OCI-LY3 (cell line): ENCODE data around the gene NR2F1.

Experiments used
- EZH2phosphoT487 ChIP-seq: fragments of 200-600 bp; shearing (Covaris generic); IDR thresholded peaks from 2 replicates; pipeline ENCODE4 v1.6.1; 2018; ENCODE audit warnings: antibody characterized with exemption, mixed run types, low read depth
- TF ChIP-seq, protein P1 (sequence below): fragments of 200-600, 300-600 bp; sonication (generic); IDR thresholded peaks from 2 replicates; pipeline ENCODE4 v1.5.1; 2014; ENCODE audit warnings: antibody characterized with exemption, low read length, low read depth

DNA sequence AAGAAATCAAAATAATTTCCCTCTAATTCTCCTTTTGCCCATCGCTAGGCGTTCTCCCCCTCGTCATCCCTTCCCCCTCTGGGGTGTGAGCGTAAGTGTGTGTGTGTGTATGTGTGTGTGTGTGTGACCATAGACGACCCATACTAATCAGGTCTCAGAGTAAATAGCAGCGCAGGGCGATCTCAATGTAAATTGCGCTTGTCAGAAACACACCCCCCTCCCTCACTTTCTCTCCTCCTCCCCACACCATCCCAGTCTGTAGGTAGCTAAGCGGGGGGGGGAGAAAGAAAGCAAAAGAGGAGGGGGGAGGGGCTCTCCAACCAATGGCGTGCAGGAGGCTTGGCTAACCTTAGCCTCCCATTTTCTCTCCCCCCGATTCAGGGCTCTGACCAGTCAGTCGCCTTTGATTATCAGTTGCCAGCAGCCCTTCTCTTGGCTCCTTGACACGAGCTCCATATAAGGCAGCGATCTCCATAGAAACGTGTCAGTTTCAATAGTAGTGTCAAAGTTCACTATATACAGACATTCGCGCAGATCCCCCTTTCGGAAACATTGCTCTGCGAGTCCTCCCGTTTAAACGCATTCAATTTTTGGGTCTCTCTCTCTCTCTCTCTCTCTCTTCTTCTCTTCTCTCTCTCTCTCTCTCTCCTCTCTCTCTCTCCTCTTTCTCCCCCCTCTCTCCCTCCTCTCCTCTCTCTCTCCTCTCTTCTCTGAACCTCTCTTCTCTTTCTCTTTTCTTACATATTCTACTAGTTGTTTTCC, at the start of gene NR2F1:
- TF ChIP-seq, protein P1, sequence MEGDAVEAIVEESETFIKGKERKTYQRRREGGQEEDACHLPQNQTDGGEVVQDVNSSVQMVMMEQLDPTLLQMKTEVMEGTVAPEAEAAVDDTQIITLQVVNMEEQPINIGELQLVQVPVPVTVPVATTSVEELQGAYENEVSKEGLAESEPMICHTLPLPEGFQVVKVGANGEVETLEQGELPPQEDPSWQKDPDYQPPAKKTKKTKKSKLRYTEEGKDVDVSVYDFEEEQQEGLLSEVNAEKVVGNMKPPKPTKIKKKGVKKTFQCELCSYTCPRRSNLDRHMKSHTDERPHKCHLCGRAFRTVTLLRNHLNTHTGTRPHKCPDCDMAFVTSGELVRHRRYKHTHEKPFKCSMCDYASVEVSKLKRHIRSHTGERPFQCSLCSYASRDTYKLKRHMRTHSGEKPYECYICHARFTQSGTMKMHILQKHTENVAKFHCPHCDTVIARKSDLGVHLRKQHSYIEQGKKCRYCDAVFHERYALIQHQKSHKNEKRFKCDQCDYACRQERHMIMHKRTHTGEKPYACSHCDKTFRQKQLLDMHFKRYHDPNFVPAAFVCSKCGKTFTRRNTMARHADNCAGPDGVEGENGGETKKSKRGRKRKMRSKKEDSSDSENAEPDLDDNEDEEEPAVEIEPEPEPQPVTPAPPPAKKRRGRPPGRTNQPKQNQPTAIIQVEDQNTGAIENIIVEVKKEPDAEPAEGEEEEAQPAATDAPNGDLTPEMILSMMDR = no peak
- TF ChIP-seq EZH2phosphoT487 = no peak
